ENCODE results near the gene SYT9.

Gene SYT9

DNA sequence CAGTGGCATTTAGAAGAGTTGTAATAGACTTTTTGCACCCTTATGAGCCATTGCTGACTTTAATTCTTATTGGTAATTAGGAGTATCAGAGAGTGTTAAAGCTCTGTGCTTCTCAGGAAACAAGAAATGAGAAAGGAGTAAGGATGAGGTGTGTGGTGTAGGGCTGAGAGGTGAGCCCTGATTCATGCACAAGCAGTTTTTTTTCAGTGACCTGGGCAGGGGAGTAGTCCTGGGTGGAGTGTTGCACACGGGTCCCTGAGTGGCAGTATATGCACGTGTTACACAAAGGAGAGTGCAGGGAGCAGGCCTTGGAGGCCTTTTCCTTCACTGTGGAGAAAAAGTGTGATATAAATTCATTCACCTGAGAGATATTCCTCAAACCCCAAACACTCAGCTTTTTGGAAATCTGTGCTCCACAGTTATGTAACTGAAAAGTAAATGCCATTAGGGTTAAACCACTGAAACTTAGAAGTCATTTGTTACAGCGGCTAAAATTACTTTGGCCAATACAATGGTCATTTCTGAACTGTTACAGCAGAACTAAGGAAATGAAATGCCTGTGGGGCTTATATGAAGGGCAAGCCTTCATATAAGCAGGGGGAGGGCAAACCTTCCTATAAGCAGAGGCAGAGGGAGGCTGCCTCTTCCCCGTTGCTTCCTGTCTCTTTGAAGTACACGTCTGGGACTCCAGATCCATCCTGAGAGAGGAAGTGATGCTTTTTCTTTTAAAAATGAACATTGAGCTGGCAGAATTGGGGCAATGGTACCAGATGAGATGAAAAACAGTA, 171.0 kb downstream of the SYT9 start:
- H3K27ac ChIP-seq (ENCODE audit: low read length) = no peak overlapping the region
- H3K4me3 ChIP-seq (ENCODE audit: low read length in 2 of 2) = no peak overlapping the region
- H3K9me3 ChIP-seq (ENCODE audit: control insufficient read depth in 2 of 2, low read length in 2 of 2) = no peaks in the 10 kb centered on the region
- H3K9ac ChIP-seq (ENCODE audit: low read length in 2 of 2) = no peak overlapping the region
- no peaks in the 10 kb centered on the region for H3K27me3 ChIP-seq (ENCODE audit: control insufficient read depth in 1 of 2, insufficient read depth in 2 of 2, low read length in 2 of 2)
- H3K4me1 ChIP-seq (ENCODE audit: control insufficient read depth, insufficient read depth, low read length) = no peaks in the 10 kb centered on the region
- H3K36me3 ChIP-seq (ENCODE audit: control insufficient read depth in 2 of 2, insufficient read depth in 2 of 2, low read length in 2 of 2) = no peaks in the 10 kb centered on the region

DNA sequence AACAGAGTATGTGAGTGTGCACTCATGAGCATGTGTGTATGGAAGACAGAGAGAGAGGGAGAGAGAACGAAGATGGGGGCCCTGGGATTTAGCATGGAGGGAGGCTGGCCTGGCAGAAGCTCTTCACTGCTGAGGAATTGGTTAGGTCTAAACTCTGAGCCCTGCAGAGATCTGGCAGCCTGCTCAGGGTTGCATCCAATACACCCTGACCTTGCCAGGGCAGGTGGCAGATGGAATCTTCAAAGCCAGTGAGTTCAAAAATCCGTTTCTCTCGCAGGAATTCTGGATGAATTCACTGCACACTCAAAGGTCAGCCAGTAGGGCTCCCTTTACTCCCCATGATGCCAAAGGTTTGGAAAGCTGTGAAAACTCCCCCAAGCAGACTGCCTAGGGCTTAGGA, 172.2 kb downstream of the SYT9 start:
- Histone ChIP-seq H3K9ac (ENCODE audit: low read length in 2 of 2) (no peak overlapping the region), H3K4me3 (ENCODE audit: low read length in 2 of 2) (no peak overlapping the region), H3K36me3 (ENCODE audit: control insufficient read depth in 2 of 2, insufficient read depth in 2 of 2, low read length in 2 of 2) (no peaks in the 10 kb centered on the region), H3K27me3 (ENCODE audit: control insufficient read depth in 1 of 2, insufficient read depth in 2 of 2, low read length in 2 of 2) (no peaks in the 10 kb centered on the region), H3K4me1 (ENCODE audit: control insufficient read depth, insufficient read depth, low read length) (no peaks in the 10 kb centered on the region), H3K27ac (ENCODE audit: low read length) (no peak overlapping the region), H3K9me3 (ENCODE audit: control insufficient read depth in 2 of 2, low read length in 2 of 2) (no peaks in the 10 kb centered on the region)

GRCh38 chr11:7427733-7428132, 176.0 kb downstream of the SYT9 start:
- Histone ChIP-seq H3K9me3 (ENCODE audit: control insufficient read depth in 2 of 2, low read length in 2 of 2) (no peaks in the 10 kb centered on the region), H3K4me3 (ENCODE audit: low read length in 2 of 2) (no peak overlapping the region), H3K36me3 (ENCODE audit: control insufficient read depth in 2 of 2, insufficient read depth in 2 of 2, low read length in 2 of 2) (no peaks in the 10 kb centered on the region), H3K27ac (ENCODE audit: low read length) (no peak overlapping the region), H3K9ac (ENCODE audit: low read length in 2 of 2) (no peak overlapping the region), H3K4me1 (ENCODE audit: control insufficient read depth, insufficient read depth, low read length) (no peaks in the 10 kb centered on the region), H3K27me3 (ENCODE audit: control insufficient read depth in 1 of 2, insufficient read depth in 2 of 2, low read length in 2 of 2) (no peaks in the 10 kb centered on the region)

- no peak overlapping the region for H3K27ac ChIP-seq (ENCODE audit: low read length)
- H3K4me1 ChIP-seq (ENCODE audit: control insufficient read depth, insufficient read depth, low read length) = no peaks in the 10 kb centered on the region
- H3K9ac ChIP-seq (ENCODE audit: low read length in 2 of 2) = no peak overlapping the region
- no peak overlapping the region for H3K4me3 ChIP-seq (ENCODE audit: low read length in 2 of 2)
- no peaks in the 10 kb centered on the region for H3K27me3 ChIP-seq (ENCODE audit: control insufficient read depth in 1 of 2, insufficient read depth in 2 of 2, low read length in 2 of 2)
- H3K36me3 ChIP-seq (ENCODE audit: control insufficient read depth in 2 of 2, insufficient read depth in 2 of 2, low read length in 2 of 2) = no peaks in the 10 kb centered on the region
- H3K9me3 ChIP-seq (ENCODE audit: control insufficient read depth in 2 of 2, low read length in 2 of 2) = no peaks in the 10 kb centered on the region
These were observed 176.5 kb downstream of the SYT9 start for GRCh38 chr11:7428196-7428595.

DNA sequence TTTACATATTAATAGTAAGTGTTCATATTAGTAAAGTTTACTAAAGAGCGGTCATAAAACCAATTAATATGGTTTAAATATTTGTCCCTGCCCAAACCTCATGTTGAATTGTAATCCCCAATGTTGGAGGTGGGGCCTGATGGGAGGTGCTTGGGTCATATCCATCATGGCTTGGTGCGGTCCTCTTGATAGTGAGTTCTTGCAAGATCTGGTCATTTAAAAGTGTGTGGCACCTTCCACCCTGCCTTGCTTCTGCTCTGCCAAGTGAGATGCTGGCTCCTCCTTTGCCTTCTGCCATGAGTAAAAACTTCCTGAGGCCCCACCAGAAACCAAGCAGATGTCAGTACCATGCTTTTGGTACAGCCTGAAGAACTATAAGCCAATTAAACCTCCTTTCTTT, 178.8 kb downstream of the SYT9 start:
- H3K9ac ChIP-seq (ENCODE audit: low read length in 2 of 2) = no peak overlapping the region
- H3K9me3 ChIP-seq (ENCODE audit: control insufficient read depth in 2 of 2, low read length in 2 of 2) = no peaks in the 10 kb centered on the region
- H3K4me3 ChIP-seq (ENCODE audit: low read length in 2 of 2) = no peak overlapping the region
- no peaks in the 10 kb centered on the region for H3K36me3 ChIP-seq (ENCODE audit: control insufficient read depth in 2 of 2, insufficient read depth in 2 of 2, low read length in 2 of 2)
- H3K4me1 ChIP-seq (ENCODE audit: control insufficient read depth, insufficient read depth, low read length) = no peaks in the 10 kb centered on the region
- H3K27ac ChIP-seq (ENCODE audit: low read length) = no peak overlapping the region
- no peaks in the 10 kb centered on the region for H3K27me3 ChIP-seq (ENCODE audit: control insufficient read depth in 1 of 2, insufficient read depth in 2 of 2, low read length in 2 of 2)

DNA sequence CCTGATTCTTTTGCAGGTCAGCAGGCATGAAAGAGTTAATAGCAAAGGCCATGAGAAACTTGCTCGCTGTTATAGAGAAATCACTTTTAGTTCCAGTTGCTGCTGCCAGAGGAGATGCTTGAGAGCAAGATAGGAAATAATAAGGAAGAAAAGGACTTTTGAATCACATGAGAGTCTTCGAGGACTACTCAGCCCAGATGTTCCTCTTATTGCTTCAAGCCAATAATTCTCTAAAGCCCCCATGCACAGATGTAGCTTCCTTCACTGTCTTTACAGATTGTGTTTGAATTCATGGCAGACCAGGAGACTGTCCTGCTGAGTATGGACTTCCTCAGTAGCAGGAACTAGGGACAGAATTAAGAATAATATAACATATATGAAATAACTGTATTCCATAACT, 183.5 kb downstream of the SYT9 start:
- Histone ChIP-seq H3K36me3 (ENCODE audit: control insufficient read depth in 2 of 2, insufficient read depth in 2 of 2, low read length in 2 of 2) (no peaks in the 10 kb centered on the region), H3K27ac (ENCODE audit: low read length) (no peak overlapping the region), H3K9me3 (ENCODE audit: control insufficient read depth in 2 of 2, low read length in 2 of 2) (no peaks in the 10 kb centered on the region), H3K4me1 (ENCODE audit: control insufficient read depth, insufficient read depth, low read length) (no peaks in the 10 kb centered on the region), H3K27me3 (ENCODE audit: control insufficient read depth in 1 of 2, insufficient read depth in 2 of 2, low read length in 2 of 2) (no peaks in the 10 kb centered on the region), H3K9ac (ENCODE audit: low read length in 2 of 2) (no peak overlapping the region), H3K4me3 (ENCODE audit: low read length in 2 of 2) (no peak overlapping the region)

DNA sequence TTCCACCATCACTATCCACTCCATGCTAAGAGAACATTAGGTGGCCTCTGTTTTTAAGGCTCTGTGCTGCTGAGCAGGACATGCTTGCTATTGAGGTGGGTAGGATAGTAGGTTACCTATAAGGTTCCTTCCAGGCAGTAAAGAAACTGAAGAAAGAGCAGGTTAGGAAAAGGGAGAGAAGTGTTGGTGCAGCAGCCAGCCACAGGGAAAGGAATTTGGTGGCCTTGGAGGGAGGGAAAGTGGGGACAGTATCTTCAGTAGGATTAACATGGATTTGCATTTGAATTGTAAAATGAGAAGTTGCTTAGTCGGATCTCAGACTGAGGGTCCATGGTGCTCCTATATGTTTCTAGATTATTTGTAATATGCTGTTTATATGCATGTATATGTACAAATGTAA, 184.4 kb downstream of the SYT9 start:
- Histone ChIP-seq H3K9ac (ENCODE audit: low read length in 2 of 2) (no peak overlapping the region), H3K27ac (ENCODE audit: low read length) (no peak overlapping the region), H3K4me3 (ENCODE audit: low read length in 2 of 2) (no peak overlapping the region), H3K4me1 (ENCODE audit: control insufficient read depth, insufficient read depth, low read length) (no peaks in the 10 kb centered on the region), H3K9me3 (ENCODE audit: control insufficient read depth in 2 of 2, low read length in 2 of 2) (no peaks in the 10 kb centered on the region), H3K27me3 (ENCODE audit: control insufficient read depth in 1 of 2, insufficient read depth in 2 of 2, low read length in 2 of 2) (no peaks in the 10 kb centered on the region), H3K36me3 (ENCODE audit: control insufficient read depth in 2 of 2, insufficient read depth in 2 of 2, low read length in 2 of 2) (no peaks in the 10 kb centered on the region)

DNA sequence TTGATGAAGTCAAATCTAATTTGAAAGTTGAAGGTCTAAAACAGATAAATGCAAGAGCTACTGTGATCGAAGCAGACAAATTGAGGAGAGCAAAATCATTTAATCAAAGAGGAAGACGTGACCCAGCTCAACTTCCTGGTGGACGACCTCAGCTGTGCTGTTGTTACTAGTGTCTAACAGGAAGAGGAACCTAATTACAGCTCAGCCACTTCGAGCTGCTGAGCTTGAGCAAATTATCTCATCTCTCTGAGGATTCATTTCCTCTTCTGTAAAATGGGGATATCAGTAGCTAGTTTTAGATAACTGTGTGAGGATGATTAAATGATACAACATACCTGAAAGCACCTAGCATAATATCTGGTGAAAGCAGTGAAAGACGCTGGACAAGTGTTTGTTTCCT, 185.0 kb downstream of the SYT9 start:
- no peaks in the 10 kb centered on the region for H3K27me3 ChIP-seq (ENCODE audit: control insufficient read depth in 1 of 2, insufficient read depth in 2 of 2, low read length in 2 of 2)
- H3K27ac ChIP-seq (ENCODE audit: low read length) = no peak overlapping the region
- H3K9me3 ChIP-seq (ENCODE audit: control insufficient read depth in 2 of 2, low read length in 2 of 2) = no peaks in the 10 kb centered on the region
- no peak overlapping the region for H3K4me3 ChIP-seq (ENCODE audit: low read length in 2 of 2)
- no peaks in the 10 kb centered on the region for H3K36me3 ChIP-seq (ENCODE audit: control insufficient read depth in 2 of 2, insufficient read depth in 2 of 2, low read length in 2 of 2)
- no peaks in the 10 kb centered on the region for H3K4me1 ChIP-seq (ENCODE audit: control insufficient read depth, insufficient read depth, low read length)
- no peak overlapping the region for H3K9ac ChIP-seq (ENCODE audit: low read length in 2 of 2)

GRCh38 chr11:7437696-7438095, 186.0 kb downstream of the SYT9 start:
- Histone ChIP-seq H3K9me3 (ENCODE audit: control insufficient read depth in 2 of 2, low read length in 2 of 2) (no peaks in the 10 kb centered on the region), H3K36me3 (ENCODE audit: control insufficient read depth in 2 of 2, insufficient read depth in 2 of 2, low read length in 2 of 2) (no peaks in the 10 kb centered on the region), H3K9ac (ENCODE audit: low read length in 2 of 2) (no peak overlapping the region), H3K4me3 (ENCODE audit: low read length in 2 of 2) (no peak overlapping the region), H3K27me3 (ENCODE audit: control insufficient read depth in 1 of 2, insufficient read depth in 2 of 2, low read length in 2 of 2) (no peaks in the 10 kb centered on the region), H3K27ac (ENCODE audit: low read length) (no peak overlapping the region), H3K4me1 (ENCODE audit: control insufficient read depth, insufficient read depth, low read length) (no peaks in the 10 kb centered on the region)

DNA sequence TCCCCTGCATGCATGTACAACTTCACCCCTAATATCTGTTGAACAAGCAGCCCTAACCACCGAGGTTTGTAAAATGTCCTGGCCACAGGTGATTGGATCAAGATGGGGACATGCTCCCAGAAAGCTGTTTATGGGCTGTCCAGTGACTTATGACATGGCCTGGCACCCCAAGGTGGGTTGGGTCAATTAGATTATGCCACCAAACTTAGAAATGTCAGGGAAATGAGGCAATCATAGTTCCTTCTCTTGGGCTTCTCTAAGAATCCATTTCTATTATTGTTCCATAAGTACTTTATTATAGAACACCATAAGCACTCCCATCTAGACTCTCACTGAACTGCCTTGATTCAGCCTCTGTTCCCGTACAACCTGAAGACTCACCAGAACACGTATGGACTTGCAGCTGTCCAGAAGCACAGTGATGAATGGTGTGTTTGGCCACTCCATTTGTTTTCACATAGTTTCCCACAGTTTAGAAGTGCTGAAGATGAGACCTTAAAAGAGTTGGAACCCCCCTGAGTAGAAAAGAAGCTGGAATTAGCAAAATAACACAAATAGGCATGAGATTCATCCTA, 188.1 kb downstream of the SYT9 start:
- no peak overlapping the region for H3K9ac ChIP-seq (ENCODE audit: low read length in 2 of 2)

DNA sequence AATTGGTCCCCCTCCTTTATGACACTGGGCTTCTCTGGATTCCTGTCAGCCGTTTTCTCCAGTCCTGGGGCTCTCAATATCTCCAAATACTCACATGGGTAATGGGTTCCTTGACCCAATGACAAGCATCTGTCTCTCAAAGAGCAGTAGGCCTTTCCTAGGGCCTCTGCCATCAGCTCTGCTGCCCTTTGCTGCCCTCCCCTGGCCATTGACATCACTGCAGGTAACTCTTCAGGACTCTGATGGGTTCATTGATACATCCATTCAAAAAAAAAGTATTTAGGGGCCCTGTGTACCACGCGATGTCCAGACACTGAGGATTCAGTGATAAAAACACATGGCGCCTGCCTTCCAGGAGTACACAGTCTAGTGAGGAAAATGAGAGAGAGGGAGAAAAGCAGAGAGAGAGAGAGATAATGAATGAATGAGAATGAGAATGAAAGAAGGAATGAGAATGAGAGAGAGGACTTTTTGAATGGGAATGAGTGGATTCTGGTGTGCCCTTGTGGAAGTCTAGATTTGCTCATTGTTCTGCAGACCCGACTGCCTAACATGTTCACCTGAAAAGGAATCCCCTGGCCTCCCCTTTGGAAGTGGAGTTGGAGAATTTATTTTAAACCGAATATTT, 191.0 kb downstream of the SYT9 start:
- no peak overlapping the region for H3K27ac ChIP-seq (ENCODE audit: low read length)
- H3K9ac ChIP-seq (ENCODE audit: low read length in 2 of 2) = no peak overlapping the region
- H3K27me3 ChIP-seq (ENCODE audit: control insufficient read depth in 1 of 2, insufficient read depth in 2 of 2, low read length in 2 of 2) = peaks cover 0 to 2% of the 10 kb centered on the region in 2 donors
- H3K4me3 ChIP-seq (ENCODE audit: low read length in 2 of 2) = no peak overlapping the region
- H3K9me3 ChIP-seq (ENCODE audit: control insufficient read depth in 2 of 2, low read length in 2 of 2) = no peaks in the 10 kb centered on the region
- no peaks in the 10 kb centered on the region for H3K4me1 ChIP-seq (ENCODE audit: control insufficient read depth, insufficient read depth, low read length)
- H3K36me3 ChIP-seq (ENCODE audit: control insufficient read depth in 2 of 2, insufficient read depth in 2 of 2, low read length in 2 of 2) = no peaks in the 10 kb centered on the region

More for the DNA sequence above, 188.1 kb downstream of the SYT9 start:
- no peaks in the 10 kb centered on the region for H3K4me1 ChIP-seq (ENCODE audit: control insufficient read depth, insufficient read depth, low read length)
- peaks cover 0 to 2% of the 10 kb centered on the region in 2 donors for H3K27me3 ChIP-seq (ENCODE audit: control insufficient read depth in 1 of 2, insufficient read depth in 2 of 2, low read length in 2 of 2)
- no peak overlapping the region for H3K27ac ChIP-seq (ENCODE audit: low read length)
- H3K4me3 ChIP-seq (ENCODE audit: low read length in 2 of 2) = no peak overlapping the region
- no peaks in the 10 kb centered on the region for H3K36me3 ChIP-seq (ENCODE audit: control insufficient read depth in 2 of 2, insufficient read depth in 2 of 2, low read length in 2 of 2)
- no peaks in the 10 kb centered on the region for H3K9me3 ChIP-seq (ENCODE audit: control insufficient read depth in 2 of 2, low read length in 2 of 2)
